Activated naive CD8-positive, alpha-beta T cell treated with anti-CD3 and anti-CD28 coated beads, Interleukin-2, amount 50 U/mL, for 24 hours (primary cell): ENCODE data around the gene DBT.

Experiments
- ATAC-seq: fragments of 150-1000 bp; cut with Tn5 transposase; one replicate; pipeline ENCODE4 v1.10.0; 2021
- DNase-seq: peaks from one replicate; pipeline ENCODE4 v3.0.0; 2021
- H3K27ac Mint-ChIP-seq: one replicate; pipeline ENCODE4 v1.8.0; 2021; ENCODE audit warnings: mild to moderate bottlenecking, mixed read lengths
- H3K27me3 Mint-ChIP-seq: one replicate; pipeline ENCODE4 v1.8.0; 2021; ENCODE audit warnings: mixed read lengths
- H3K36me3 Mint-ChIP-seq: one replicate; pipeline ENCODE4 v1.8.0; 2021; ENCODE audit warnings: low read depth, mixed read lengths
- H3K4me1 Mint-ChIP-seq: one replicate; pipeline ENCODE4 v1.8.0; 2021; ENCODE audit warnings: mixed read lengths
- H3K4me3 Mint-ChIP-seq: one replicate; pipeline ENCODE4 v1.8.0; 2021; ENCODE audit warnings: mild to moderate bottlenecking, moderate library complexity, mixed read lengths
- H3K9me3 Mint-ChIP-seq: one replicate; pipeline ENCODE4 v1.8.0; 2021; ENCODE audit warnings: mixed read lengths

DBT gene

GRCh38 chr1:100145116-100145515 is 104.5 kb downstream of the DBT start:
- no peak for DNase-seq
- Mint-ChIP-seq H3K27me3 (no peaks in the 10 kb centered on the region), H3K4me3 (no peak overlapping the region), H3K27ac (peak overlapping the region; percentile 1), H3K4me1 (peaks cover 2% of the 10 kb centered on the region), H3K36me3 (peaks cover 49% of the 10 kb centered on the region), H3K9me3 (no peaks in the 10 kb centered on the region)
- no peak for ATAC-seq

GRCh38 chr1:100142343-100142742 is 107.3 kb downstream of the DBT start:
- Mint-ChIP-seq H3K27me3 (no peaks in the 10 kb centered on the region), H3K4me1 (peaks cover 2% of the 10 kb centered on the region), H3K9me3 (no peaks in the 10 kb centered on the region), H3K36me3 (peaks cover 57% of the 10 kb centered on the region), H3K27ac (no peak overlapping the region), H3K4me3 (no peak overlapping the region)
- ATAC-seq (no peak), DNase-seq (no peak)

GRCh38 chr1:100141192-100141591 is 108.4 kb downstream of the DBT start:
- Mint-ChIP-seq H3K4me1 (peaks cover 2% of the 10 kb centered on the region), H3K4me3 (no peak overlapping the region), H3K9me3 (no peaks in the 10 kb centered on the region), H3K27ac (no peak overlapping the region), H3K36me3 (peaks cover 55% of the 10 kb centered on the region), H3K27me3 (no peaks in the 10 kb centered on the region)
- no peak for ATAC-seq
- no peak for DNase-seq

GRCh38 chr1:100137602-100138001 is 112.0 kb downstream of the DBT start:
- H3K36me3 Mint-ChIP-seq = peaks cover 40% of the 10 kb centered on the region
- no peak overlapping the region for H3K4me3 Mint-ChIP-seq
- H3K27me3 Mint-ChIP-seq = no peaks in the 10 kb centered on the region
- DNase-seq (no peak), ATAC-seq (no peak)
- no peak overlapping the region for H3K27ac Mint-ChIP-seq
- H3K4me1 Mint-ChIP-seq = peaks cover 20% of the 10 kb centered on the region
- no peaks in the 10 kb centered on the region for H3K9me3 Mint-ChIP-seq
